T-helper 22 cell (primary cell): ENCODE data around the gene HNRNPDL.
"Not testable (repeated sequence)": the region's sequence is repeated elsewhere in the genome, so short reads cannot be mapped to it uniquely, and the experiment has no call there.

Experiments used
- DNase-seq: peaks from one replicate; pipeline ENCODE4 v3.0.0-alpha.2; 2020; ENCODE audit warnings: low read depth

The HNRNPDL gene

GRCh38 chr4:82386312-82386711, 44.0 kb downstream of the HNRNPDL start:
- not testable (repeated sequence) for DNase-seq

GRCh38 chr4:82382751-82383150, 47.5 kb downstream of the HNRNPDL start:
- DNase-seq = no peak

- DNase-seq = no peak
Measured at GRCh38 chr4:82381661-82382296, 48.5 kb downstream of the HNRNPDL start.

- DNase-seq = no peak
Measured at GRCh38 chr4:82381235-82381634, 49.0 kb downstream of the HNRNPDL start.

GRCh38 chr4:82380831-82381230, 49.4 kb downstream of the HNRNPDL start:
- DNase-seq = no peak

- DNase-seq = no peak
Measured at GRCh38 chr4:82380344-82380743, 49.9 kb downstream of the HNRNPDL start.

- DNase-seq = no peak
Measured at GRCh38 chr4:82376109-82376508, 54.2 kb downstream of the HNRNPDL start.

- DNase-seq = peak; percentile 90
Measured at GRCh38 chr4:82373816-82374625, 56.2 kb downstream of the HNRNPDL start, which contains the start of gene HNRNPD. Gene HNRNPD (minus strand): TSS chr4:82373991. CDS start chr4:82373678, 313 bp downstream.

GRCh38 chr4:82373486-82373815, 56.8 kb downstream of the HNRNPDL start:
- DNase-seq = no peak
